Smooth muscle cell (in vitro differentiated cells): ENCODE results near the gene GAL3ST2. TPM values are rescaled to one million over a fixed set of nuclear protein-coding genes. Genes with fewer than 3 reads are reported as not detected.

Experiments used
- DNase-seq: peaks from one replicate; lab custom pipeline; 2025; ENCODE audit not compliant: unreplicated experiment; lab: John Stamatoyannopoulos, UW
- H2AFZ ChIP-seq: fragments of 200-600 bp; sonication (generic); 2 replicates; pipeline ENCODE4 v1.6.0; 2016; ENCODE audit warnings: antibody characterized with exemption, low read depth, mild to moderate bottlenecking
- H3F3A ChIP-seq: fragments of 200-600 bp; sonication (generic); 2 replicates; pipeline ENCODE4 v1.6.0; 2017; ENCODE audit warnings: antibody characterized with exemption, low read depth
- H3K27ac ChIP-seq: fragments of 200-600 bp; sonication (generic); 2 replicates; pipeline ENCODE4 v1.5.1; 2016; ENCODE audit warnings: low read depth, mild to moderate bottlenecking
- H3K27me3 ChIP-seq: fragments of 200-600 bp; sonication (generic); 2 replicates; pipeline ENCODE4 v1.6.1; 2016; ENCODE audit warnings: low read depth, mild to moderate bottlenecking
- H3K36me3 ChIP-seq: fragments of 200-600 bp; sonication (generic); 2 replicates; pipeline ENCODE4 v1.5.1; 2016; ENCODE audit warnings: low read depth
- H3K4me1 ChIP-seq: fragments of 200-600 bp; sonication (generic); 2 replicates; pipeline ENCODE4 v1.5.1; 2016; ENCODE audit warnings: low read depth
- H3K4me2 ChIP-seq: fragments of 200-600 bp; sonication (generic); 2 replicates; pipeline ENCODE4 v1.6.0; 2016; ENCODE audit warnings: mild to moderate bottlenecking
- H3K4me3 ChIP-seq: fragments of 200-600 bp; sonication (generic); 2 replicates; pipeline ENCODE4 v1.5.1; 2016; ENCODE audit warnings: mild to moderate bottlenecking
- H3K79me2 ChIP-seq: fragments of 200-600 bp; sonication (generic); 2 replicates; pipeline ENCODE4 v1.6.0; 2016; ENCODE audit warnings: low read depth, mild to moderate bottlenecking
- H3K9ac ChIP-seq: fragments of 200-600 bp; sonication (generic); 2 replicates; pipeline ENCODE4 v1.6.0; 2016; ENCODE audit warnings: low read depth
- H3K9me3 ChIP-seq: fragments of 200-600 bp; sonication (generic); replicated peaks from 2 replicates; pipeline ENCODE4 v1.5.1; 2016; ENCODE audit warnings: low read depth
- H4K20me1 ChIP-seq: fragments of 200-600 bp; sonication (generic); 2 replicates; pipeline ENCODE4 v1.6.0; 2016; ENCODE audit warnings: low read depth
- CTCF ChIP-seq: fragments of 200-600 bp; sonication (generic); IDR thresholded peaks from 2 replicates; pipeline ENCODE4 v1.5.1; 2017; ENCODE audit warnings: borderline replicate concordance, mild to moderate bottlenecking, antibody characterized with exemption; ENCODE audit not compliant: insufficient read depth, poor library complexity, severe bottlenecking
- WGBS: methylation state at CpG from one replicate; pipeline ENCODE4 v1.1.7; 2016; ENCODE audit warnings: low lambda C conversion rate; 5-methylcytosine and 5-hydroxymethylcytosine counted together
- polyA plus RNA-seq: library from polyadenylated mRNA; unstranded; fragments of >200 nt; fragmentation: Nextera tagmentation; extraction: Ambion mirVana; gene quantifications from 2 replicates; pipeline ENCODE4 v1.2.1, GENCODE V29; 2016
- total RNA-seq: library from RNA; depleted of rRNA; stranded (reverse); fragments of >200 nt; gene quantifications from 2 replicates; pipeline ENCODE4 v1.2.3, GENCODE V29; 2014

The GAL3ST2 gene
- total and polyA plus RNA-seq, 2 experiments from 2014 or later: 0.34 TPM; not detected in 1

- Histone ChIP-seq H3K4me3 (peak overlapping the region; percentile 40), H4K20me1 (no peaks in the 10 kb centered on the region), H3K9me3 (no peaks in the 10 kb centered on the region), H3F3A (peaks cover 4% of the 10 kb centered on the region), H3K9ac (peak overlapping the region; percentile 10), H3K27me3 (no peaks in the 10 kb centered on the region), H3K79me2 (no peaks in the 10 kb centered on the region), H3K27ac (no peak overlapping the region), H2AFZ (no peak overlapping the region), H3K4me1 (no peaks in the 10 kb centered on the region), H3K36me3 (no peaks in the 10 kb centered on the region), H3K4me2 (peak overlapping the region; percentile 71)
- no peak for DNase-seq
- 93% methylated on average over 37 of the region's 37 CpGs for WGBS
- TF ChIP-seq CTCF: no peak
These were observed 68.4 kb downstream of the GAL3ST2 start for GRCh38 chr2:241844831-241845578.

- Histone ChIP-seq H3K4me2 (no peak overlapping the region), H4K20me1 (no peaks in the 10 kb centered on the region), H2AFZ (no peak overlapping the region), H3K9ac (no peak overlapping the region), H3K36me3 (no peaks in the 10 kb centered on the region), H3F3A (peaks cover 4% of the 10 kb centered on the region), H3K9me3 (no peaks in the 10 kb centered on the region), H3K4me1 (no peaks in the 10 kb centered on the region), H3K79me2 (no peaks in the 10 kb centered on the region), H3K4me3 (no peak overlapping the region), H3K27ac (no peak overlapping the region), H3K27me3 (no peaks in the 10 kb centered on the region)
- 95% methylated on average over 22 of the region's 22 CpGs for WGBS
- TF ChIP-seq CTCF: no peak
- DNase-seq: no peak
These were observed 69.8 kb downstream of the GAL3ST2 start for GRCh38 chr2:241846406-241846805.

- Histone ChIP-seq H3K9ac (no peak overlapping the region), H3K27ac (no peak overlapping the region), H3K9me3 (no peaks in the 10 kb centered on the region), H3K27me3 (no peaks in the 10 kb centered on the region), H3K36me3 (no peaks in the 10 kb centered on the region), H3K4me2 (no peak overlapping the region), H3F3A (no peaks in the 10 kb centered on the region), H3K4me3 (no peak overlapping the region), H3K79me2 (no peaks in the 10 kb centered on the region), H4K20me1 (no peaks in the 10 kb centered on the region), H3K4me1 (no peaks in the 10 kb centered on the region), H2AFZ (no peak overlapping the region)
- WGBS: 94% methylated on average over 22 of the region's 39 CpGs
- TF ChIP-seq CTCF: no peak
- DNase-seq: no peak
These were observed 72.4 kb downstream of the GAL3ST2 start for GRCh38 chr2:241848761-241849615.
